ENCODE results near the gene ACLY.
"Not testable (repeated sequence)": the region's sequence is repeated elsewhere in the genome, so short reads cannot be mapped to it uniquely, and the experiment has no call there.

The ACLY gene

GRCh38 chr17:41891135-41892020 lies 27.4 kb downstream of the ACLY start:
- TF ChIP-seq, protein P1, sequence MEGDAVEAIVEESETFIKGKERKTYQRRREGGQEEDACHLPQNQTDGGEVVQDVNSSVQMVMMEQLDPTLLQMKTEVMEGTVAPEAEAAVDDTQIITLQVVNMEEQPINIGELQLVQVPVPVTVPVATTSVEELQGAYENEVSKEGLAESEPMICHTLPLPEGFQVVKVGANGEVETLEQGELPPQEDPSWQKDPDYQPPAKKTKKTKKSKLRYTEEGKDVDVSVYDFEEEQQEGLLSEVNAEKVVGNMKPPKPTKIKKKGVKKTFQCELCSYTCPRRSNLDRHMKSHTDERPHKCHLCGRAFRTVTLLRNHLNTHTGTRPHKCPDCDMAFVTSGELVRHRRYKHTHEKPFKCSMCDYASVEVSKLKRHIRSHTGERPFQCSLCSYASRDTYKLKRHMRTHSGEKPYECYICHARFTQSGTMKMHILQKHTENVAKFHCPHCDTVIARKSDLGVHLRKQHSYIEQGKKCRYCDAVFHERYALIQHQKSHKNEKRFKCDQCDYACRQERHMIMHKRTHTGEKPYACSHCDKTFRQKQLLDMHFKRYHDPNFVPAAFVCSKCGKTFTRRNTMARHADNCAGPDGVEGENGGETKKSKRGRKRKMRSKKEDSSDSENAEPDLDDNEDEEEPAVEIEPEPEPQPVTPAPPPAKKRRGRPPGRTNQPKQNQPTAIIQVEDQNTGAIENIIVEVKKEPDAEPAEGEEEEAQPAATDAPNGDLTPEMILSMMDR (IDR thresholded peaks at IDR 0.05): no peak
- Histone ChIP-seq H3K27me3 (no peaks in the 10 kb centered on the region), H3K9me3 (no peaks in the 10 kb centered on the region), H3K27ac (no peak overlapping the region), H3K4me3 (ENCODE audit: low read depth in 1 of 2, low read length in 1 of 2) (no peak overlapping the region), H3K36me3 (peaks cover 92% of the 10 kb centered on the region), H3K4me1 (ENCODE audit: control insufficient read depth in 1 of 2, insufficient read depth in 1 of 2, low read depth in 1 of 2, low read length in 1 of 2) (no peaks in the 10 kb centered on the region)

GRCh38 chr17:41888332-41888965 lies 30.3 kb downstream of the ACLY start:
- TF ChIP-seq, protein P1 (IDR thresholded peaks at IDR 0.05): no peak
- Histone ChIP-seq H3K9me3 (no peaks in the 10 kb centered on the region), H3K27ac (no peak overlapping the region), H3K4me1 (ENCODE audit: control insufficient read depth in 1 of 2, insufficient read depth in 1 of 2, low read depth in 1 of 2, low read length in 1 of 2) (no peaks in the 10 kb centered on the region), H3K27me3 (no peaks in the 10 kb centered on the region), H3K36me3 (peaks cover 98% of the 10 kb centered on the region), H3K4me3 (ENCODE audit: low read depth in 1 of 2, low read length in 1 of 2) (no peak overlapping the region)

DNA sequence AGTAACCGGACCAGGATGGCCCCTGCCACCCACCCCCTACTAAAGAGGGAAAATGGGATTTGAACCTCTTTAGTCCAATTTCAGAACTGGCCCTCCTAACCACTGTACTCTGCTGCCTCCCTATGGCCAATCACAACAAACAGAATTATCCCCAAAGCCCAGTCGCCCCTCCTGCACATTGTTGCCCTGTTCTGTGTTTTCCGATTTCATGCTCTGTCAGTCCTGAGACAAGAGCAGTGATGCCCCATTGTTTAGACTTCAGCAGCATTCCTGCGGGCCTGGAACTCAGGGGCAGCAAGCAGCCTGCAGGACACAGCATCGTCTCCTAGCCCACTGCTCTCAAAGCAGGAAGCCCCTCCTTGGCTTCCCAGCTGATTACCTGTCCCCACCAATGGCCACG lies 33.0 kb downstream of the ACLY start:
- Histone ChIP-seq H3K36me3 (peaks cover 86% of the 10 kb centered on the region), H3K27ac (no peak overlapping the region)

GRCh38 chr17:41882756-41883155 lies 36.0 kb downstream of the ACLY start:
- peaks cover 79% of the 10 kb centered on the region for H3K36me3 ChIP-seq
- H3K9me3 ChIP-seq: no peaks in the 10 kb centered on the region
- H3K27ac ChIP-seq: no peak overlapping the region
- no peak overlapping the region for H3K4me3 ChIP-seq (ENCODE audit: low read depth in 1 of 2, low read length in 1 of 2)
- H3K27me3 ChIP-seq: no peaks in the 10 kb centered on the region
- no peaks in the 10 kb centered on the region for H3K4me1 ChIP-seq (ENCODE audit: control insufficient read depth in 1 of 2, insufficient read depth in 1 of 2, low read depth in 1 of 2, low read length in 1 of 2)
- TF ChIP-seq, protein P1 (IDR thresholded peaks at IDR 0.05): no peak

More for the DNA sequence above, 33.0 kb downstream of the ACLY start:
- TF ChIP-seq, protein P1 (IDR thresholded peaks at IDR 0.05): no peak
- no peak overlapping the region for H3K4me3 ChIP-seq (ENCODE audit: low read depth in 1 of 2, low read length in 1 of 2)
- H3K4me1 ChIP-seq (ENCODE audit: control insufficient read depth in 1 of 2, insufficient read depth in 1 of 2, low read depth in 1 of 2, low read length in 1 of 2): no peaks in the 10 kb centered on the region
- no peaks in the 10 kb centered on the region for H3K9me3 ChIP-seq
- H3K27me3 ChIP-seq: no peaks in the 10 kb centered on the region

DNA sequence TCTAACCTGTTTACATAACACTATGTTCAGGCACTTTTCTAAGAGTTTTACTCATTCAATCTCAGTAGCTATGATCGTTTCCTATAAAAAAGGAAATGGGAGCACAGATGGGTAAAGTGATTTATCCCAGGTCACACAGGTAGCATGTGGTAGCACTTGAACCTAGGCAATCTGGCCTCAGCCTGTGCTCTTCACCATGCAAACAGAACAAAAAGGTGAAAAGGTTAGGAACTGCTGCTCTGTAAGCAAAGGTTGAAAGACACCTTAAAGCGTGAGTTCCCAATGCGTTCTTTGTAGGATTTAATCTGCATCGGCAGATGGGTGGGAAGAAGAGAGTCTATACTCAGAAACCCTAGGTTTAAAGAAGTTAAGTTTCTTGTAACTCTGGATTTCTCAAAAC lies 38.6 kb downstream of the ACLY start:
- Histone ChIP-seq H3K36me3 (peaks cover 73% of the 10 kb centered on the region), H3K27ac (no peak overlapping the region), H3K9me3 (no peaks in the 10 kb centered on the region)

GRCh38 chr17:41874293-41874670 lies 44.5 kb downstream of the ACLY start:
- H3K9me3 ChIP-seq; H3K4me3 ChIP-seq (ENCODE audit: low read depth in 1 of 2, low read length in 1 of 2); H3K27ac ChIP-seq; H3K4me1 ChIP-seq (ENCODE audit: control insufficient read depth in 1 of 2, insufficient read depth in 1 of 2, low read depth in 1 of 2, low read length in 1 of 2); H3K27me3 ChIP-seq: not testable (repeated sequence)
- H3K36me3 ChIP-seq: peaks cover 90% of the 10 kb centered on the region

More for the DNA sequence above, 38.6 kb downstream of the ACLY start:
- TF ChIP-seq, protein P1 (IDR thresholded peaks at IDR 0.05): no peak
- no peaks in the 10 kb centered on the region for H3K4me1 ChIP-seq (ENCODE audit: control insufficient read depth in 1 of 2, insufficient read depth in 1 of 2, low read depth in 1 of 2, low read length in 1 of 2)
- no peaks in the 10 kb centered on the region for H3K27me3 ChIP-seq
- no peak overlapping the region for H3K4me3 ChIP-seq (ENCODE audit: low read depth in 1 of 2, low read length in 1 of 2)
